K562 (cell line): ENCODE results near the gene CCDC88A. TPM values are rescaled to one million over a fixed set of nuclear protein-coding genes. Genes with fewer than 3 reads are reported as not detected.
"Not testable (repeated sequence)": the region's sequence is repeated elsewhere in the genome, so short reads cannot be mapped to it uniquely, and the experiment has no call there.

ENCODE experiments used
- ATAC-seq: fragments of 200-7000 bp; cut with Tn5 transposase; 3 replicates; pipeline ENCODE4 v1.9.1; 2020; ENCODE audit warnings: moderate library complexity
- BruUV-seq: library from RNA; stranded (reverse); fragments of 400-500 nt; replicated peaks from 2 replicates; lab custom pipeline; 2021; lab: Mats Ljungman, UMichigan
- CTCF ChIA-PET: fragments of 300-600 bp; formaldehyde crosslinking; extraction: SDS; loops from one replicate; lab custom pipeline; 2021; ENCODE audit warnings: low intra/inter-chr PET ratio; lab: Yijun Ruan, JAX
- POLR2A ChIA-PET: fragments of 300-600, 350-650 bp; sonication (Branson Sonifier 250); formaldehyde crosslinking; extraction: SDS; loops from one replicate; lab custom pipeline; 2021; ENCODE audit warnings: antibody characterized with exemption, inconsistent platforms; lab: Yijun Ruan, JAX
- DNase-seq, 4 experiments: peaks; one replicate each; pipeline versions ENCODE4 v3.0.0 to v3.0.0-alpha.2; 2011 to 2018; ENCODE audit warnings: low spot score in 3 of 4, mixed read lengths in 3 of 4; ENCODE audit errors: extremely low read depth in 1 of 4
- FAIRE-seq: peaks from 2 replicates; lab custom pipeline; 2011; peaks lifted over from hg19 to GRCh38; lab: Jason Lieb, UNC
- H2AFZ ChIP-seq: 2 replicates; pipeline ENCODE4 v1.6.0; 2011; ENCODE audit warnings: low read depth, low read length, control low read depth, inconsistent platforms
- H3K27ac ChIP-seq: fragments of 200-600 bp; 3 replicates; pipeline ENCODE4 v1.8.0; 2011; ENCODE audit warnings: low read depth, mild to moderate bottlenecking, control low read depth, inconsistent platforms, low read length, moderate library complexity, mixed read lengths; ENCODE audit errors: extremely low read depth
- H3K27me3 ChIP-seq, 2 experiments: fragments of 300-600 bp in 1 of 2; 2 replicates in 1 of 2; 3 replicates in 1 of 2; pipeline versions ENCODE4 v1.6.0 to v1.8.0; 2011; ENCODE audit warnings: inconsistent platforms in 2 of 2, low read length in 2 of 2, mild to moderate bottlenecking in 1 of 2, mixed read lengths in 1 of 2, moderate library complexity in 1 of 2; ENCODE audit not compliant: control insufficient read depth in 2 of 2, insufficient read depth in 2 of 2
- H3K36me3 ChIP-seq: fragments of 300-600 bp; 3 replicates; pipeline ENCODE4 v1.8.0; 2011; ENCODE audit warnings: mild to moderate bottlenecking, low read length, inconsistent platforms; ENCODE audit not compliant: control insufficient read depth, insufficient read depth
- H3K4me1 ChIP-seq, 2 experiments: fragments of 200-600 bp in 1 of 2; replicated peaks in 1 of 2; 2 replicates in 1 of 2; 3 replicates in 1 of 2; pipeline versions ENCODE4 v1.5.1 to v1.8.0; 2011; ENCODE audit warnings: inconsistent platforms in 2 of 2, low read length in 2 of 2, mild to moderate bottlenecking in 1 of 2, mixed read lengths in 1 of 2, moderate library complexity in 1 of 2; ENCODE audit not compliant: control insufficient read depth in 2 of 2, insufficient read depth in 2 of 2
- H3K4me2 ChIP-seq: 2 replicates; pipeline ENCODE4 v1.6.1; 2011; ENCODE audit warnings: low read length, control low read depth, inconsistent platforms, mixed read lengths; ENCODE audit not compliant: insufficient read depth
- H3K4me3 ChIP-seq: fragments of 200-600 bp; sonication (generic), shearing (Covaris generic); 2 replicates; pipeline ENCODE4 v1.5.1; 2016; ENCODE audit warnings: control low read depth, inconsistent platforms
- H3K79me2 ChIP-seq: fragments of 200-600 bp; 3 replicates; pipeline ENCODE4 v1.8.0; 2011; ENCODE audit warnings: low read length, inconsistent platforms; ENCODE audit not compliant: control insufficient read depth, insufficient read depth
- H3K9ac ChIP-seq, 2 experiments: 2 replicates each; pipeline versions ENCODE4 v1.6.0 to v1.6.1; 2011; ENCODE audit warnings: low read depth in 2 of 2, low read length in 2 of 2, control low read depth in 1 of 2, inconsistent platforms in 1 of 2, mild to moderate bottlenecking in 1 of 2, mixed read lengths in 1 of 2; ENCODE audit not compliant: insufficient read depth in 1 of 2
- H3K9me1 ChIP-seq: one replicate; pipeline ENCODE4 v1.6.0; 2011; ENCODE audit warnings: inconsistent platforms, mild to moderate bottlenecking, low read length, moderate library complexity; ENCODE audit not compliant: control insufficient read depth, insufficient read depth
- H3K9me3 ChIP-seq: replicated peaks from 2 replicates; pipeline ENCODE4 v1.5.1; 2011; ENCODE audit warnings: low read depth, low read length, inconsistent platforms; ENCODE audit not compliant: control insufficient read depth, insufficient read depth
- H4K20me1 ChIP-seq: replicated peaks from 2 replicates; pipeline ENCODE4 v1.6.1; 2011; ENCODE audit warnings: low read length, inconsistent platforms, mixed read lengths; ENCODE audit not compliant: control insufficient read depth, insufficient read depth
- KDM1A ChIP-seq, 2 experiments: fragments of 450-650 bp; IDR thresholded peaks; 2 replicates each; pipeline ENCODE4 v1.6.1; 2016; ENCODE audit warnings: mild to moderate bottlenecking in 2 of 2
- WGBS: fragments of 100-300 bp; shearing (Covaris generic); methylation state at CpG from one replicate; pipeline ENCODE4 v1.1.6; 2016; ENCODE audit warnings: low coverage, mixed read lengths; ENCODE audit not compliant: insufficient coverage; ENCODE audit errors: missing lambda C conversion rate; 5-methylcytosine and 5-hydroxymethylcytosine counted together
- in situ Hi-C: fragments of 300-500 bp; cut with MboI; formaldehyde crosslinking; loops from 4 replicates; pipeline ENCODE4 v1.15.0; 2018; ENCODE audit warnings: inconsistent platforms, mixed read lengths
- intact Hi-C: fragments of 100-400 bp; cut with micrococcal nuclease; formaldehyde crosslinking; loops from 2 replicates; pipeline ENCODE4 v1.14.2; 2022
- polyA plus RNA-seq, 8 experiments: library from polyadenylated mRNA; depleted of rRNA in 4 of 8; stranded (reverse) in 5 of 8; unstranded in 3 of 8; fragments of >200 nt; fragmentation: Nextera tagmentation in 2 of 8; fragmentation: Illumina TruSeq in 1 of 8; extraction: Ambion mirVana in 2 of 8; extraction: Trizol in 1 of 8; gene quantifications; 2 replicates each; pipeline versions ENCODE4 v1.2.1 to v1.2.3, GENCODE V29; 2011 to 2014; ENCODE audit warnings: inconsistent platforms in 1 of 8, missing spikeins in 1 of 8
- total RNA-seq, 7 experiments: library from RNA; depleted of rRNA in 6 of 7; stranded (reverse); fragments of >200 nt in 6 of 7; fragmentation: Illumina TruSeq in 2 of 7; extraction: Trizol in 2 of 7; gene quantifications; 2 replicates each; pipeline versions ENCODE4 v1.2.1 to v1.2.3, GENCODE V29; 2011 to 2021; ENCODE audit warnings: low replicate concordance in 1 of 7
- TF ChIP-seq, protein P1 (sequence below): fragments of 450-650 bp; IDR thresholded peaks from 2 replicates; pipeline ENCODE4 v1.6.1; 2016; ENCODE audit warnings: mild to moderate bottlenecking

CCDC88A gene
- total and polyA plus RNA-seq, 9 of the 15 experiments (the other 6 are each of a cell fraction or from before 2014, with no cell fraction given): 29.3 to 102 (median 55.6) TPM

DNA sequence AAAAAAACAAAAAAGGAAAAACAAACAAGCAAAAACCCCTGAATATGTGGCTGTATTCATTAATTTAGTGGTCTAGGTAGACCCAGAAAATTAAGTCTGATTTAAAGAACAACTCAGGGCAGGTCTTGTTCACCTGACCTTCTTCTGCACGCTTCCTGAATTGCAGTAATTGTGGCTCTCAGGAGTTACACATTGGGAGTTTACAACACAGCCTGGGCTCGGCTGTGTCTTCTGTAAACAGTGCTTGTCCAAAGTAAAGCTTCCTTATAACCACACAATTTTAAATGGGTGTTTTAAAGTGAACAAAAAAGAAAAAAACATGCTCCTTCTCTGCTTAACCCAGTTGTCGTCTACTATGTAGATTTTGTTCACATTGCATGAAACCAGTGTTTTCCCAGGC, 142.3 kb downstream of the CCDC88A start (continued):
- TF ChIP-seq, protein P1, sequence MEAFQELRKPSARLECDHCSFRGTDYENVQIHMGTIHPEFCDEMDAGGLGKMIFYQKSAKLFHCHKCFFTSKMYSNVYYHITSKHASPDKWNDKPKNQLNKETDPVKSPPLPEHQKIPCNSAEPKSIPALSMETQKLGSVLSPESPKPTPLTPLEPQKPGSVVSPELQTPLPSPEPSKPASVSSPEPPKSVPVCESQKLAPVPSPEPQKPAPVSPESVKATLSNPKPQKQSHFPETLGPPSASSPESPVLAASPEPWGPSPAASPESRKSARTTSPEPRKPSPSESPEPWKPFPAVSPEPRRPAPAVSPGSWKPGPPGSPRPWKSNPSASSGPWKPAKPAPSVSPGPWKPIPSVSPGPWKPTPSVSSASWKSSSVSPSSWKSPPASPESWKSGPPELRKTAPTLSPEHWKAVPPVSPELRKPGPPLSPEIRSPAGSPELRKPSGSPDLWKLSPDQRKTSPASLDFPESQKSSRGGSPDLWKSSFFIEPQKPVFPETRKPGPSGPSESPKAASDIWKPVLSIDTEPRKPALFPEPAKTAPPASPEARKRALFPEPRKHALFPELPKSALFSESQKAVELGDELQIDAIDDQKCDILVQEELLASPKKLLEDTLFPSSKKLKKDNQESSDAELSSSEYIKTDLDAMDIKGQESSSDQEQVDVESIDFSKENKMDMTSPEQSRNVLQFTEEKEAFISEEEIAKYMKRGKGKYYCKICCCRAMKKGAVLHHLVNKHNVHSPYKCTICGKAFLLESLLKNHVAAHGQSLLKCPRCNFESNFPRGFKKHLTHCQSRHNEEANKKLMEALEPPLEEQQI: no peak

DNA sequence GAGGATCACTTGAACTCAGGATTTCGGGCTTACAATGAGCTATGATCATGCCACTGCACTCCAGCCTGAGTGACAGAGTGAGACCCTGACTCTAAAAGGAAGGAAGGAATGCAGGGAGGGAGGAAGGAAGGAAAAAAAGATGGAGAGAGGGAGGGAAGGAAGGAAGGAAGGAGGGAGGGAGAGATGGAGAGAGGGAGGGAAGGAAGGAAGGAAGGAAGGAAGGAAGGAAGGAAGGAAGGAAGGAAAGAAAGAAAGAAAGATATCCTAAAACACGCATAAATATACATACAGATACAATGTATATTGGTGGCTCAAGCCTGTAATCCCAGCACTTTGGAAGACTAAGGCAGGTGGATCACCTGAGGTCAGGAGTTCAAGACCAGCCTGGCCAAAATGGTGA, 145.3 kb downstream of the CCDC88A start:
- H3K4me1 ChIP-seq, H3K9me1 ChIP-seq, POLR2A ChIA-PET, in situ Hi-C loops, H3K27me3 ChIP-seq, DNase-seq, ATAC-seq, CTCF ChIA-PET, H4K20me1 ChIP-seq, H3K9ac ChIP-seq, H3K79me2 ChIP-seq, H3K4me3 ChIP-seq, H3K9me3 ChIP-seq, intact Hi-C loops, H3K4me2 ChIP-seq, H3K27ac ChIP-seq, H3K36me3 ChIP-seq, BruUV-seq, H2AFZ ChIP-seq, FAIRE-seq: not testable (repeated sequence)
- TF ChIP-seq KDM1A (IDR thresholded peaks at IDR 0.05): peak; percentile 10 to 21; a peak in 1 of 4 replicates
- 78% methylated on average over 1 of the region's 2 CpGs for WGBS
